Ascending aorta (tissue), 2 donors: ENCODE data around the gene ZNF76. TPM values are rescaled to one million over a fixed set of nuclear protein-coding genes. Genes with fewer than 3 reads are reported as not detected.

ENCODE experiments used
- DNase-seq, 2 donors: peaks; one replicate each; pipeline ENCODE4 v3.0.0-alpha.2; 2019; ENCODE audit warnings: low spot score in 2 of 2
- H3K27ac ChIP-seq, 2 donors: fragments of 200-600 bp; sonication (generic); one replicate each; pipeline ENCODE4 v1.5.1; 2016 to 2017; ENCODE audit warnings: mild to moderate bottlenecking in 1 of 2
- H3K27me3 ChIP-seq: fragments of 200-600 bp; sonication (generic); one replicate; pipeline ENCODE4 v1.5.1; 2017
- H3K36me3 ChIP-seq, 2 donors: fragments of 200-600 bp; sonication (generic); one replicate each; pipeline ENCODE4 v1.5.1; 2016
- H3K4me1 ChIP-seq, 2 donors: fragments of 200-600 bp; sonication (generic); one replicate each; pipeline ENCODE4 v1.5.1; 2016 to 2017; ENCODE audit warnings: mild to moderate bottlenecking in 1 of 2
- H3K4me3 ChIP-seq, 2 donors: fragments of 200-600 bp; sonication (generic); one replicate each; pipeline ENCODE4 v1.5.1; 2016 to 2017; ENCODE audit warnings: mild to moderate bottlenecking in 1 of 2
- H3K9me3 ChIP-seq, 2 donors: fragments of 200-600 bp; sonication (generic); one replicate each; pipeline ENCODE4 v1.5.1; 2016
- CTCF ChIP-seq, 3 experiments: fragments of 200-600 bp in 2 of 3; fragments of 450-650 bp in 1 of 3; sonication (generic) in 2 of 3; IDR thresholded peaks; one replicate each; pipeline ENCODE4 v1.5.1; 2016 to 2019; ENCODE audit warnings: antibody characterized with exemption in 3 of 3, mild to moderate bottlenecking in 1 of 3, moderate library complexity in 1 of 3
- intact Hi-C: fragments of 100-400 bp; cut with DNase I; formaldehyde crosslinking; loops from one replicate; pipeline ENCODE4 v1.15.1; 2023
- total RNA-seq: library from RNA; depleted of rRNA; stranded (reverse); fragments of >200 nt; gene quantifications from one replicate; pipeline ENCODE4 v1.1.0, GENCODE V29; 2016

The ZNF76 gene
- total RNA-seq, 1 donor from 2014 or later: 55.7 TPM

GRCh38 chr6:35215665-35216411 is 43.7 kb upstream of the ZNF76 start:
- Histone ChIP-seq H3K4me1 (peaks cover 32 to 42% of the 10 kb centered on the region in 2 donors), H3K27ac (peak overlapping the region; percentile 83 to 89)

DNA sequence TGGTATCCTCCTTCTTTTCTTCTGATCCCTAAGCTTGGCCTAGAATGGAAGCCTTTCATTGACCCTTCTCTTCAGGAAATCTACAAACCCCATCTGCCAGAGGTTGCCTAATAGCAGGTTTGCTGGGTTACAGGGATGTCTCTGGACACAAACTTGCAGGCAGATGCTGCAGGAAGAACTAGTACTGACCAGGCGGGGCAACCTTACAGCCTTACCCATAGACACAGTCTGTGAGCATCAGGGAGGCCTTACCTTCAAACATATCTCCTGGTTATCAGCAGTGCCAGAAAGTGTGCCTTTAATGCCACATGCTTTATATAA is 43.2 kb upstream of the ZNF76 start:
- Histone ChIP-seq H3K9me3 (no peaks in the 10 kb centered on the region), H3K4me3 (peak overlapping the region; percentile 77 to 94), H3K27ac (peak overlapping the region; percentile 83 to 89), H3K36me3 (no peaks in the 10 kb centered on the region), H3K27me3 (no peaks in the 10 kb centered on the region), H3K4me1 (peaks cover 33 to 42% of the 10 kb centered on the region in 2 donors)
- intact Hi-C loops: loop anchor here (2.0 kb wide), 1 partner anchor 22 kb away; no protein-coding TSS in a partner anchor
- DNase-seq: no peak
- TF ChIP-seq CTCF (IDR thresholded peaks at IDR 0.05): no peak

More at GRCh38 chr6:35215665-35216411, 43.7 kb upstream of the ZNF76 start:
- Histone ChIP-seq H3K36me3 (no peaks in the 10 kb centered on the region), H3K27me3 (no peaks in the 10 kb centered on the region), H3K4me3 (peak overlapping the region; percentile 77 to 94), H3K9me3 (no peaks in the 10 kb centered on the region)
- no peak for DNase-seq
- intact Hi-C loops: loop anchor here (2.0 kb wide), 1 partner anchor 23 kb away; no protein-coding TSS in a partner anchor
- TF ChIP-seq CTCF (IDR thresholded peaks at IDR 0.05): no peak

DNA sequence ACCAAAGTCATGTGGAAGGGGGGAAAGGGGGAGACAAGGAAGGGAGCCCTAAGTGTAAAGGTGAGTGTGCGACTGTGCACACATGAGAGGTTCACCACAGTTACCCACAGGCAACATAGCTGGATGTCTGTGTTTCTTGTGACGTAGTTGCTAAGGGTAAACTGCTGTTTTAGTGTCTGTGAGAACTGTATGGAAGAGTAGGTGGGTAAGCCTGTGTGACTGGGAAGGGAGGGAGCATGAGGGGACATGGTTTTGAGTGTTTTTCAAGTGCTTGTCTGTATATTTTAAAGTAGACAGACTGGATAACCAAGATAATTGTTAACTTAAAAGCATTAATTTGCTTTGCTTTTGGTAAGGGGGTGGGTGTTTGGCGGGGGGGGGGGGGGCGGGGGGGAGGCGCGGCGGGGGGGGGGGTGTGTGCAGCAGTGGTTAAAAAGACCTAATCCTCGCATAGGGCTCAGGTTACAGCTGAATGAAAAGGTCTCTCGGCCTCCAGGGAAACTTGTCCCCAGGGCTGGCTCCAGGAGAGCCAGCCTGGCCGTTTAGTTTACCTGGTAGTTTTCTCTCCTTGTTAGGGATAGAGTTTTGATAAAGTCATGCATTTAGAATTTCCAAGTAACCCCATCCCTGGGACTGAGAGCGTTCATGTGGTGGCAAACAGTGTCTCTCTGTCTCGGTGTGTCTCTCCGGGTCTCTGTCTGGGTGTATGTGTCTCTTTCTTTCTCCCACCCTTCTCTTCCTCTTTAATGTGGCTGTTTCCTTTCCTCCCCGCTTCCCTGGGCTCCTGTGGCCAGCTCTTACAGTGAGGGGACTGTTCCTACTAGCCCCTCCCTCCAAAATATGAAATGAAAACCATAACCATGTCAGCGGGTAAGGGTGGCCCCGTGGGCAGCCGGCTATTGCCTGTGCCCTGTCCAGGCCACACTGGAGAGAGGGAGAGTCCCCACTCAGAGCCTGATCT is 42.4 kb upstream of the ZNF76 start:
- no peaks in the 10 kb centered on the region for H3K9me3 ChIP-seq
- H3K4me1 ChIP-seq: peaks cover 33 to 42% of the 10 kb centered on the region in 2 donors
- TF ChIP-seq CTCF (IDR thresholded peaks at IDR 0.05): no peak
- no peaks in the 10 kb centered on the region for H3K36me3 ChIP-seq
- H3K4me3 ChIP-seq: peak overlapping the region; percentile 39 to 94
- intact Hi-C loops: loop anchor here (2.0 kb wide), 1 partner anchor 22 kb away; no protein-coding TSS in a partner anchor
- no peak for DNase-seq
- peak overlapping the region; percentile 83 to 89 for H3K27ac ChIP-seq
- no peaks in the 10 kb centered on the region for H3K27me3 ChIP-seq

DNA sequence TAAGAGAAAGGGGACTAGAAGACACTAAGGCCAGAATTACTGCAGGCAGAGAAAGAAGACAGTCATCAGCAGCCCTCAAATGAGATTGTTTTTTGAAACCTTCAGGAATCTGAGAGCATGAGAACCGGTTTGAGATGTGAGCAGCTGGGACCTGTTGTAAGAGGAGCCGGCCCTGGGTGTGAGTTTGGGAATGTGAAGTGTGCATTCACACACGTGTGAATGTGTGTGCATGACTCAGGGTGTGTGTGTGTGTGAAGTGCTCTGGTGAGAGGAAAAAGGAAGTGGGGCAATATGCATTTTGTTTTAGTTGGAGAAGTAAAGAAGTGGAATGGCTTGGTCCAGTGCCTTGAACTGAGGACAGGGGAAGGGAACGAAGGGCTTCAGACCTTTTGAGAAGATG is 41.5 kb upstream of the ZNF76 start:
- intact Hi-C loops: no loop called here
- no peak for TF ChIP-seq CTCF (IDR thresholded peaks at IDR 0.05)
- no peaks in the 10 kb centered on the region for H3K9me3 ChIP-seq
- H3K27me3 ChIP-seq: no peaks in the 10 kb centered on the region
- peak overlapping the region; percentile 72 to 89 for H3K27ac ChIP-seq
- H3K4me1 ChIP-seq: peaks cover 33 to 41% of the 10 kb centered on the region in 2 donors
- H3K4me3 ChIP-seq: peak overlapping the region in 1 of 2 donors; percentile 94
- no peak for DNase-seq
- no peaks in the 10 kb centered on the region for H3K36me3 ChIP-seq

DNA sequence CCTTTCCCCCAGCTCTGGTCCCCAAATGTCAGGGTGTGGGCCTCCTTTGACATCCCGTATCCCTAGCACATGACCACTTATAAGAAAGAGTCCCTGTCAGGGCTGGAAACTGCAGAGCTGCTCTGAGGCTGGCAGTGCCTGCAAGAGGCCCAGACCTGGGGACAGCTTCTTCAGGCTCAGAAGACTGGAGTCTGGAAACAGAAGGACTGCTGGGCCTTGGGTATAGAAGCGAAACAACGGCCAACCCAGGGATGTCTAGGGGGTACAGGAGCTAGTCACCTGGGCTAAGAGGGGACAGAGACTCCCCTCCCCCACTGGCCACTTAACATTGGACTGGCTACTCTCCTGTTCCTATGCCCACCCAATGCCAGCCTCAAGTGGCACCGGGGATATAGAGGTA is 41.1 kb upstream of the ZNF76 start:
- no peak for DNase-seq
- Histone ChIP-seq H3K4me1 (peaks cover 29 to 37% of the 10 kb centered on the region in 2 donors), H3K9me3 (no peaks in the 10 kb centered on the region), H3K27me3 (no peaks in the 10 kb centered on the region), H3K4me3 (peak overlapping the region in 1 of 2 donors; percentile 94), H3K36me3 (no peaks in the 10 kb centered on the region), H3K27ac (peak overlapping the region; percentile 72 to 89)
- intact Hi-C loops: no loop called here
- no peak for TF ChIP-seq CTCF (IDR thresholded peaks at IDR 0.05)
